SK-N-SH (cell line): Measurements from ENCODE around the gene IGFALS.

Source experiments
- GABPA ChIP-seq: IDR thresholded peaks from 2 replicates; pipeline ENCODE4 v1.4.0; 2012; ENCODE audit warnings: low read depth, mild to moderate bottlenecking
- NRF1 ChIP-seq: IDR thresholded peaks from 2 replicates; pipeline ENCODE4 v1.6.1; 2012; ENCODE audit warnings: low read depth, mild to moderate bottlenecking, low read length
- TAF1 ChIP-seq: IDR thresholded peaks from 2 replicates; pipeline ENCODE4 v1.6.1; 2012; ENCODE audit warnings: low read depth, mild to moderate bottlenecking, low read length, moderate library complexity, borderline replicate concordance
- ZBTB33 ChIP-seq: IDR thresholded peaks from 2 replicates; pipeline ENCODE4 v1.4.0; 2012; ENCODE audit warnings: low read depth, borderline replicate concordance
- TF ChIP-seq, protein P1 (sequence below): fragments of 200-600 bp; sonication (generic); IDR thresholded peaks from 2 replicates; pipeline ENCODE4 v1.6.1; 2017; ENCODE audit warnings: antibody characterized with exemption, mild to moderate bottlenecking, moderate library complexity

DNA sequence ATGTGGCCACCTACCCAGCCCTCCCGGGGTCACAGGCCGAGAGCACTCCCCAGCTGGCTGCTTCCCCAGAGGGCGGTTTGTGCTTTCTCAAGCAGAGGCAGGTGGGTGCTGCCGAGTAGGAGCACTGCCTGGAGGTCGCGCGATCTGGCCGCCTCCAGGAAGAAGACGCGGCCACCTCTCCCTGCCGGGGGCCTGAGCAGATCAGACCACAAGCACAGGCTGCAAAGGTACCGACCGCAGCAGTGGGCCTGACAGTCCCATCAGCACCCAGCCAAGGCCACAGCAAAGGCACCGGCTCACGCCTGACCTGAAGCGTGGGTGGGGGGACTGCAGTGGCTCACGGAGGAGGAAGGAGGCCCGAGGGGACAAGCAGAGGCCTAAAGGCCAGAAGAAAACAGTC is 15.2 kb upstream of the IGFALS start:
- TF ChIP-seq, protein P1, sequence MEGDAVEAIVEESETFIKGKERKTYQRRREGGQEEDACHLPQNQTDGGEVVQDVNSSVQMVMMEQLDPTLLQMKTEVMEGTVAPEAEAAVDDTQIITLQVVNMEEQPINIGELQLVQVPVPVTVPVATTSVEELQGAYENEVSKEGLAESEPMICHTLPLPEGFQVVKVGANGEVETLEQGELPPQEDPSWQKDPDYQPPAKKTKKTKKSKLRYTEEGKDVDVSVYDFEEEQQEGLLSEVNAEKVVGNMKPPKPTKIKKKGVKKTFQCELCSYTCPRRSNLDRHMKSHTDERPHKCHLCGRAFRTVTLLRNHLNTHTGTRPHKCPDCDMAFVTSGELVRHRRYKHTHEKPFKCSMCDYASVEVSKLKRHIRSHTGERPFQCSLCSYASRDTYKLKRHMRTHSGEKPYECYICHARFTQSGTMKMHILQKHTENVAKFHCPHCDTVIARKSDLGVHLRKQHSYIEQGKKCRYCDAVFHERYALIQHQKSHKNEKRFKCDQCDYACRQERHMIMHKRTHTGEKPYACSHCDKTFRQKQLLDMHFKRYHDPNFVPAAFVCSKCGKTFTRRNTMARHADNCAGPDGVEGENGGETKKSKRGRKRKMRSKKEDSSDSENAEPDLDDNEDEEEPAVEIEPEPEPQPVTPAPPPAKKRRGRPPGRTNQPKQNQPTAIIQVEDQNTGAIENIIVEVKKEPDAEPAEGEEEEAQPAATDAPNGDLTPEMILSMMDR: no peak
- TF ChIP-seq GABPA: no peak
- TF ChIP-seq NRF1: no peak
- no peak for TF ChIP-seq ZBTB33
- no peak for TF ChIP-seq TAF1
